ENCODE results near the gene WDFY4.

DNA sequence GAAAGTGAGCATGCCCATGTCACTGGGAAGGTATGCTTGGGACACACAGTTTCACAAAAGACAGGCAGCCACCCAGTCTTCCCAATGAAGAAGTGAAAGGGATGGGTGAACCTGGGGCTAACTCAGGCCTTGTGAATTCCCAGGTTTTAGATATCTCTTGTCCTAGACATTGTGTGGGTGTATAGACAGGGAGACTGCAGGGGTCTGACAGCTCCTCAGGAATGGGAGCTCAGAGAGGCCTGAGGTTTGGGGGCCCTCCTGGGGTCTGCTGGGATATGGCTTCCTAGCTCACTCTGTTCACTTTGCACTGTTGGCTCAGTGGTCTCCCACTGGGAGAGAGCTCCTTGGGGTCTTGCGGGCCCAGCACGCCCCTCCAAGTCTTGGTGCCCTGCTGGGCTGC lies 47.0 kb downstream of the WDFY4 start:
- TF ChIP-seq CTCF (IDR thresholded peaks at IDR 0.05) = no peak
- no peak for TF ChIP-seq POLR2A (IDR thresholded peaks at IDR 0.05)
